H1 (cell line): Measurements from ENCODE around the gene COL4A2. TPM values are rescaled to one million over a fixed set of nuclear protein-coding genes. Genes with fewer than 3 reads are reported as not detected.

Experiments used
- FOSL1 ChIP-seq: IDR thresholded peaks from 2 replicates; pipeline ENCODE4 v1.6.1; 2011; ENCODE audit warnings: mild to moderate bottlenecking, low read depth, low read length, moderate library complexity; ENCODE audit not compliant: insufficient read depth
- polyA plus RNA-seq, 7 experiments: library from polyadenylated mRNA; depleted of rRNA in 3 of 7; stranded (reverse) in 5 of 7; unstranded in 2 of 7; fragments of >200 nt in 5 of 7; fragments of 200-250 nt in 2 of 7; gene quantifications; 1 replicate in 5 of 7; 2 replicates in 1 of 7; 4 replicates in 1 of 7; pipeline versions ENCODE4 v1.2.1 to v1.2.3, GENCODE V29; 2011 to 2013; ENCODE audit warnings: missing spikeins in 2 of 7, mixed read lengths in 2 of 7
- total RNA-seq: library from RNA; stranded (reverse); fragmentation: NEBNext Ultra II Directional; extraction: Animal tissue kit (Norgen Biotek cat#: 25700); gene quantifications from 2 replicates; pipeline ENCODE4 v1.2.1, GENCODE V29; 2021

The COL4A2 gene
- total and polyA plus RNA-seq, 2 of the 8 experiments (the other 6 are each of a cell fraction or from before 2014, with no cell fraction given): 80.4 to 87.3 TPM

DNA sequence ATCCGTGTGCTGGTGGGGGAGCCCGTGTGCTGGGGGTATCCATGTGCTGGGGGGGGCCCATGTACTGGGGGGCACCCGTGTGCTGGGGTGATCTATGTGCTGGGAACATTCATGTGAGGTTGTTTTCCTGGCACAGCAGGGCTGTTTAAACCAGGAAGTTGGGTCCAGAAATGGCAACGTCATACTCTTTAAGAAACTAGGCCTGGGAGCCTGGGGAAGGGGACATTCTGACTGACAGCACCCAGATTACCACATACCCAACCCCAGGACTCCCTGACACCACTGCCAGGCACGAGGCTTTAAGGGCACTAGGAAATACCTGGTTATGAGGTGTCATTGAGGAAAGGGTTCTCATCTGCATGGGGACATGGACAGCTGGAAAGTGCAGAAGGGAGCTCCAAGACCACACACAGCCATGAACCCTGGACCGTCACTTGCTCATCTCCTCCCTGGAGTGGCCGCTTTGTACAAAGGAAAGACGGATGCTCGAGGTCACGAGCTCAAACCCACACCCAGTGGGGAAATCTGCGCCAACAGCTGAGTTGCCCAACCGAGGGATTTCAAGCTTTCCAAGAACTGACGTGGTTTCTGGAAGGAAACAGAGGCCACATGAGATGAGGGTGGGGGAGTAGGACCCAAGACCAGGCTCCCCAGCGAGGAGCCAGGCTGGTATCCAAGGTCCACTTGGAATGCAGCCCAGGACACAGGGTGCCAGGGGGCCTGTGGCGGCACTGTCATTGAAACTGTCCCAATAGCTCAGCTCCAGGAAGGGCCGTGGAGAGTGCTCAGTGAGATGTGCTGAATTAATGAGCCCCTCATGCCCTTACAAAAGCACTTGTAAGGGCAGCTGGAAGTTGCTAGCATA, 213.6 kb downstream of the COL4A2 start (continued):
- no peak for TF ChIP-seq FOSL1
